Heart left ventricle (tissue), 16 donors: ENCODE results near the gene APLP2. TPM values are rescaled to one million over a fixed set of nuclear protein-coding genes. Genes with fewer than 3 reads are reported as not detected.
A peak's percentile ranks its signal among the peaks of the same experiment; 100 is the strongest.

Source experiments
- ATAC-seq, 4 donors: fragments of 200-7000 bp; cut with Tn5 transposase; one replicate each; pipeline ENCODE4 v1.9.1; 2020 to 2022; ENCODE audit warnings: moderate library complexity in 4 of 4, mild to moderate bottlenecking in 3 of 4, moderate number of reproducible peaks in 1 of 4
- DNase-seq, 5 donors: peaks; one replicate each; pipeline ENCODE4 v3.0.0-alpha.2; 2020
- H3K27ac ChIP-seq, 12 donors: fragments of 200-600 bp; sonication (generic) in 4 of 12; one replicate each; pipeline versions ENCODE4 v1.5.0 to v1.8.0; 2016 to 2022; ENCODE audit warnings: mild to moderate bottlenecking in 2 of 12
- H3K27me3 ChIP-seq, 9 donors: fragments of 200-600 bp; sonication (generic) in 2 of 9; one replicate each; pipeline versions ENCODE4 v1.5.1 to v1.8.0; 2016 to 2022; ENCODE audit warnings: mild to moderate bottlenecking in 3 of 9
- H3K36me3 ChIP-seq, 9 donors: fragments of 200-600 bp; sonication (generic) in 2 of 9; one replicate each; pipeline versions ENCODE4 v1.5.0 to v1.8.0; 2018 to 2022; ENCODE audit warnings: mild to moderate bottlenecking in 2 of 9
- H3K4me1 ChIP-seq, 12 donors: fragments of 200-600 bp; sonication (generic) in 4 of 12; one replicate each; pipeline versions ENCODE4 v1.5.0 to v1.8.0; 2016 to 2022; ENCODE audit warnings: mild to moderate bottlenecking in 3 of 12
- H3K4me3 ChIP-seq, 12 donors: fragments of 200-600 bp; sonication (generic) in 4 of 12; one replicate each; pipeline versions ENCODE4 v1.5.0 to v1.8.0; 2017 to 2022; ENCODE audit warnings: mild to moderate bottlenecking in 9 of 12, moderate library complexity in 4 of 12
- H3K9me3 ChIP-seq, 12 donors: fragments of 200-600 bp; sonication (generic) in 4 of 12; one replicate each; pipeline versions ENCODE4 v1.5.0 to v1.8.0; 2016 to 2022; ENCODE audit warnings: mild to moderate bottlenecking in 1 of 12
- POLR2A ChIP-seq, 2 donors: fragments of 450-650 bp; IDR thresholded peaks; one replicate each; pipeline ENCODE4 v1.6.1; 2017; ENCODE audit warnings: antibody characterized with exemption in 2 of 2, mild to moderate bottlenecking in 2 of 2, moderate library complexity in 2 of 2
- WGBS, 4 donors: extraction: QIAGEN DNeasy Blood & Tissue Kit in 2 of 4; methylation state at CpG; one replicate each; pipeline versions ENCODE4 v1.1.5 to v1.1.7; 2013 to 2018; 5-methylcytosine and 5-hydroxymethylcytosine counted together
- intact Hi-C, 10 donors: fragments of 100-400 bp; cut with DNase I; formaldehyde crosslinking; loops; one replicate each; pipeline versions ENCODE4 v1.11.1 to v1.14.2; 2022
- polyA plus RNA-seq, 2 donors: library from polyadenylated mRNA; stranded (reverse); fragments of 200-250 nt; gene quantifications; one replicate each; pipeline ENCODE4 v1.2.3, GENCODE V29; 2013
- total RNA-seq, 9 donors: library from RNA; depleted of rRNA in 2 of 9; stranded (reverse); fragments of >200 nt in 2 of 9; fragmentation: NEBNext Ultra II Directional in 3 of 9; extraction: Animal tissue kit (Norgen Biotek cat#: 25700) in 3 of 9; gene quantifications; one replicate each; pipeline versions ENCODE4 v1.1.0 to v1.2.4, GENCODE V29; 2016 to 2023
- TF ChIP-seq, protein P1 (sequence below), 12 donors: fragments of 200-600 bp; sonication (generic) in 4 of 12; IDR thresholded peaks; one replicate each; pipeline versions ENCODE4 v1.5.0 to v1.8.0; 2018 to 2022; ENCODE audit warnings: antibody characterized with exemption in 12 of 12, mild to moderate bottlenecking in 5 of 12
- donor health status: ischemic (EF 13 %, LVEDD 7.1; RV severe dilation, severe dysfunction).
- donor health status: healthy with polysubstance abuse.
- donor health status: DM: no; HTN: yes; CAD: no.
- donor health status: DM: no; HTN: no; CAD: no.
- donor health status: ischemic (EF 25% LVEDD 6.9; RV normal size, moderate dysfunction).
- donor health status: ischemic (EF 25% LVEDD 5.7; RV mildly dilated, moderate dysfunction).
- donor health status: healthy.
- donor health status: DM: yes; HTN: yes; CAD: no.
- donor health status: ischemic (EF 35%, LVEDD 5.7; RV mildly dilated, moderate dysfunction).
- donor health status: nonischemic (EF 11% LVEDD 7.7; RV severe dilation, severe dysfunction).
- donor health status: DM: yes; HTN: yes; CAD: no.
- donor health status: PGD.
- donor health status: ischemic (EF 29% LVEDD 5.4; RV normal size, mild dysfunction).
- donor health status: nonischemic (EF 23%, LVEDD 6.1; RV moderate dilation, normal function).

Gene APLP2
- total and polyA plus RNA-seq, 11 donors = 121 to 423 (median 325) TPM

- H3K4me1 ChIP-seq = peaks cover 4 to 34% (median 26%) of the 10 kb centered on the region in 12 donors
- 83 to 94% (median 86%) methylated on average over 5 of the region's 5 CpGs for WGBS, 4 donors
- H3K4me3 ChIP-seq = no peak overlapping the region
- no peaks in the 10 kb centered on the region for H3K36me3 ChIP-seq
- intact Hi-C loops = no loop called here
- no peaks in the 10 kb centered on the region for H3K27me3 ChIP-seq
- DNase-seq (no peak), ATAC-seq (no peak)
- peaks cover 0 to 13% (median 0%) of the 10 kb centered on the region in 12 donors for H3K9me3 ChIP-seq
- no peak for TF ChIP-seq POLR2A (IDR thresholded peaks at IDR 0.05)
- TF ChIP-seq, protein P1, sequence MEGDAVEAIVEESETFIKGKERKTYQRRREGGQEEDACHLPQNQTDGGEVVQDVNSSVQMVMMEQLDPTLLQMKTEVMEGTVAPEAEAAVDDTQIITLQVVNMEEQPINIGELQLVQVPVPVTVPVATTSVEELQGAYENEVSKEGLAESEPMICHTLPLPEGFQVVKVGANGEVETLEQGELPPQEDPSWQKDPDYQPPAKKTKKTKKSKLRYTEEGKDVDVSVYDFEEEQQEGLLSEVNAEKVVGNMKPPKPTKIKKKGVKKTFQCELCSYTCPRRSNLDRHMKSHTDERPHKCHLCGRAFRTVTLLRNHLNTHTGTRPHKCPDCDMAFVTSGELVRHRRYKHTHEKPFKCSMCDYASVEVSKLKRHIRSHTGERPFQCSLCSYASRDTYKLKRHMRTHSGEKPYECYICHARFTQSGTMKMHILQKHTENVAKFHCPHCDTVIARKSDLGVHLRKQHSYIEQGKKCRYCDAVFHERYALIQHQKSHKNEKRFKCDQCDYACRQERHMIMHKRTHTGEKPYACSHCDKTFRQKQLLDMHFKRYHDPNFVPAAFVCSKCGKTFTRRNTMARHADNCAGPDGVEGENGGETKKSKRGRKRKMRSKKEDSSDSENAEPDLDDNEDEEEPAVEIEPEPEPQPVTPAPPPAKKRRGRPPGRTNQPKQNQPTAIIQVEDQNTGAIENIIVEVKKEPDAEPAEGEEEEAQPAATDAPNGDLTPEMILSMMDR (IDR thresholded peaks at IDR 0.05) = no peak
- no peak overlapping the region for H3K27ac ChIP-seq
Observed at GRCh38 chr11:130175898-130176297, 106.2 kb downstream of the APLP2 start.

- peak overlapping the region in 2 of 12 donors; percentile 39 to 67 for H3K27ac ChIP-seq
- no peaks in the 10 kb centered on the region for H3K36me3 ChIP-seq
- H3K4me3 ChIP-seq = no peak overlapping the region
- no peak for DNase-seq
- intact Hi-C loops = no loop called here
- peaks cover 4 to 50% (median 33%) of the 10 kb centered on the region in 12 donors for H3K4me1 ChIP-seq
- H3K9me3 ChIP-seq = peaks cover 0 to 13% (median 0%) of the 10 kb centered on the region in 12 donors
- no peaks in the 10 kb centered on the region for H3K27me3 ChIP-seq
- no peak for ATAC-seq
- 87 to 91% (median 90%) methylated on average over 10 of the region's 10 CpGs for WGBS, 4 donors
- no peak for TF ChIP-seq POLR2A (IDR thresholded peaks at IDR 0.05)
- TF ChIP-seq, protein P1 (IDR thresholded peaks at IDR 0.05) = no peak
Observed at GRCh38 chr11:130177782-130178181, 108.1 kb downstream of the APLP2 start.

DNA sequence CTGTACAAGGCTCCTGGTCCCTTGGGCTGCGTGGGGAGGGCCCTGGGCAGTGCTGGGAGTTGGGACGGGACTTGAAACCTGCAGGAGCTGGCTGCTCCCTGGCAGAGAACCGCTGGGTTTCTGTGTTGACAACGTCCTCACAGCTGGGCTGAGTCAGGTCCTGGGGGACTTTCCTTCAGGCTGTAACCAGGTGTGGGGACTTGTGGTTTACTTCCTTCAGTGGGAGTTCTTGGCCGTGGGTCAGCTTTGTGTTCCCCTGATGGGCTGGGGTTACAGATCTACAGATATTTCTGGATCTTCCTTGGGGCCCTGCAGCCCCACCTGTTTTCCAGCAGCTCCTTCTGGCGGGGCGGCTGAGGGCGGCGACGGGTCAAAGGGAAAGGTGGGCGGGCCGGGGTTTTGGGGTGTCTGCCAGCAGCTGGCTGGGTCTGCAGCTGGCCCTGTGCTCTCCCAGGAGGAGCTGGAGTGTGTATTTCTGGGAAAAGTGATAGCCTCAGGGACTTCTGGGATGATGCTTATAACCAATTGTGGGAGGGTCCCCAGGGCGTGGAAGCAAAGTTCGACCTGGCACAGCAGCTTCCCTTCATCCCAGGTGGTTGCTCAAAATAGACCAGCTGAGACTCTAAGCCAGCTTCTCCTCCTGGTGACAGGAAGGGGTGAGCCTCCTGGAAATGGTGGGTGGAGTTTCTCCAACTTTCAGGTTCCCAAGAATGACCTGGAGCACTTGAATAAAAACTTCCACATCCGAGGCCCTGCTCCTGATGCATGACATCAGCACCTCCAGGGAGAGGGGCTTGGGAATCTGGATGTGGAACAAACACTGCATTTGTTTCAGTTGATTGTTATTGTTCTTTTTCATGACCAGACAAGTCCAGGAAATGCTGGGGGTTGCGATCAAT is 109.0 kb downstream of the APLP2 start:
- Histone ChIP-seq H3K27me3 (no peaks in the 10 kb centered on the region), H3K4me3 (no peak overlapping the region), H3K27ac (peak overlapping the region in 9 of 12 donors; percentile 10 to 67 (median 51)), H3K36me3 (no peaks in the 10 kb centered on the region), H3K9me3 (peaks cover 0 to 13% (median 0%) of the 10 kb centered on the region in 12 donors), H3K4me1 (peaks cover 4 to 50% (median 33%) of the 10 kb centered on the region in 12 donors)
- intact Hi-C loops = no loop called here
- ATAC-seq (peak in 3 of 4 donors; percentile 3 to 29 (median 25)), DNase-seq (peak in 4 of 5 donors; percentile 44 to 57 (median 50))
- WGBS, 4 donors = 46 to 60% (median 49%) methylated on average over 12 to 16 of the region's 16 CpGs
- TF ChIP-seq POLR2A (IDR thresholded peaks at IDR 0.05) = no peak
- TF ChIP-seq, protein P1 (IDR thresholded peaks at IDR 0.05) = no peak
